Activated T-helper 1 cell treated with anti-CD3 and anti-CD28 coated beads, Interleukin-12 subunit alpha, Interleukin-12 subunit beta, Interleukin-2, Interleukin-4 antibody, amounts not matched to agents 30 ng/mL and 10 ng/mL and 1 ng/mL, durations not matched to agents 14 hours and 24 hours and 36 hours (primary cell): ENCODE results near the gene CA6. TPM values are rescaled to one million over a fixed set of nuclear protein-coding genes. Genes with fewer than 3 reads are reported as not detected.
"Not testable (repeated sequence)": the region's sequence is repeated elsewhere in the genome, so short reads cannot be mapped to it uniquely, and the experiment has no call there.

Experiments used
- DNase-seq: peaks from one replicate; pipeline ENCODE4 v3.0.0; 2021; ENCODE audit warnings: low spot score
- H3K27ac Mint-ChIP-seq: one replicate; pipeline ENCODE4 v1.8.0; 2021; ENCODE audit warnings: mild to moderate bottlenecking, mixed read lengths
- H3K27me3 Mint-ChIP-seq: one replicate; pipeline ENCODE4 v1.8.0; 2022; ENCODE audit warnings: mild to moderate bottlenecking, moderate library complexity, mixed read lengths; ENCODE audit not compliant: insufficient read depth
- H3K36me3 Mint-ChIP-seq: one replicate; pipeline ENCODE4 v1.8.0; 2021; ENCODE audit warnings: low read depth, mixed read lengths
- H3K4me1 Mint-ChIP-seq: one replicate; pipeline ENCODE4 v1.8.0; 2021; ENCODE audit warnings: low read depth, mixed read lengths
- H3K4me3 Mint-ChIP-seq: one replicate; pipeline ENCODE4 v1.8.0; 2021; ENCODE audit warnings: mild to moderate bottlenecking, moderate library complexity, mixed read lengths
- H3K9me3 Mint-ChIP-seq: one replicate; pipeline ENCODE4 v1.8.0; 2021; ENCODE audit warnings: mixed read lengths
- intact Hi-C: fragments of 100-400 bp; cut with micrococcal nuclease; formaldehyde crosslinking; loops from one replicate; pipeline ENCODE4 v1.15.1; 2024
- total RNA-seq: library from RNA; stranded (reverse); gene quantifications from 2 replicates; pipeline ENCODE4 v1.2.3, GENCODE V29; 2022

Gene CA6
- total RNA-seq, 1 donor from 2014 or later: 2.2 TPM

DNA sequence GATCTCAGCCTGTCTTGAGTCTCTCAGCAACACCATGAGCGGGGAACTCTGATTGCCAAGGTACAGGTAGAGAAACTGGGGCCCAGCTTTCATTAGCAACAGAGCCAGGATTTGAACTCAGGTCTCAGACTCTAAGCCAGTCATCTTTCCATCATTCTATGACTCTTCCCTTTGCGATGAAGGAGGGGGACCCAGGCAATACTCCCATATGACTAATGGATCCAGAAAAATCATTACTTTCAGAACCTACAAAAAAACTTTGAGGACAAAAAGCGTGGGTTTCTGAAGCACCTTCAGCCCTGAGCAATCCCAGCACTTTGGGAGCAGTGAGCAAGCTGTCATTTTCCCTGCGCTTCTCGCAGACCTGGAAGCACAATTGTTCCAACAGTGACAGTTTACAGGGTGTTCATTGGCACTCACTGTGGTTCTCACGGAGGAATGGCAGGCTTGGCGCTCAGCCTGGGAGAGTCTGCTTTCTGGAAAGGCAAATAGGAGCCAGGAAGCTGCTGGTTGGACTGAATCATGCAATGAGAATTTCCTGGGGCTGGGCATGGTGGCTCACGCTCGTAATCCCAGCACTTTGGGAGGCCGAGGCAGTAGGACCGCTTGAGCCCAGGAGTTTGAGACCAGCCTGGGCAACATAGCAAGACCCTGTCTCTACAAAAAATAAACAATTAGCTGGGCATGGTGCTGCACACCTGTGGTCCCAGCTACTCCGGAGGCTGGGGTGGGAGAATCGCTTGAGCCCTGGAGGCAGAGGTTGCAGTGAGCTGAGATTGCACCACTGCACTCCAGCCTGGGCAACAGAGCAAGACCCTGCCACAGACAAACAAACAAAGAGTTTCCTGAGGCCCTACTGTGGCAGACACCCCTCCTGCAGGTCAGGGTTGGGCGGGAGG is 40.5 kb downstream of the CA6 start:
- Mint-ChIP-seq H3K9me3 (no peaks in the 10 kb centered on the region), H3K27ac (peak overlapping the region; percentile 90), H3K27me3 (no peaks in the 10 kb centered on the region), H3K4me1 (peaks cover 55% of the 10 kb centered on the region), H3K4me3 (peak overlapping the region; percentile 79), H3K36me3 (peaks cover 2% of the 10 kb centered on the region)
- intact Hi-C loops: no loop called here
- DNase-seq: no peak

- peak overlapping the region; percentile 90 for H3K27ac Mint-ChIP-seq
- intact Hi-C loops: loop anchor here (1.0 kb wide), 1 partner anchor 41 kb away; no protein-coding TSS in a partner anchor
- no peaks in the 10 kb centered on the region for H3K9me3 Mint-ChIP-seq
- H3K36me3 Mint-ChIP-seq: peaks cover 2% of the 10 kb centered on the region
- peaks cover 56% of the 10 kb centered on the region for H3K4me1 Mint-ChIP-seq
- H3K27me3 Mint-ChIP-seq: no peaks in the 10 kb centered on the region
- peak overlapping the region; percentile 79 for H3K4me3 Mint-ChIP-seq
- no peak for DNase-seq
Observed at GRCh38 chr1:8986814-8987190, 41.1 kb downstream of the CA6 start.

DNA sequence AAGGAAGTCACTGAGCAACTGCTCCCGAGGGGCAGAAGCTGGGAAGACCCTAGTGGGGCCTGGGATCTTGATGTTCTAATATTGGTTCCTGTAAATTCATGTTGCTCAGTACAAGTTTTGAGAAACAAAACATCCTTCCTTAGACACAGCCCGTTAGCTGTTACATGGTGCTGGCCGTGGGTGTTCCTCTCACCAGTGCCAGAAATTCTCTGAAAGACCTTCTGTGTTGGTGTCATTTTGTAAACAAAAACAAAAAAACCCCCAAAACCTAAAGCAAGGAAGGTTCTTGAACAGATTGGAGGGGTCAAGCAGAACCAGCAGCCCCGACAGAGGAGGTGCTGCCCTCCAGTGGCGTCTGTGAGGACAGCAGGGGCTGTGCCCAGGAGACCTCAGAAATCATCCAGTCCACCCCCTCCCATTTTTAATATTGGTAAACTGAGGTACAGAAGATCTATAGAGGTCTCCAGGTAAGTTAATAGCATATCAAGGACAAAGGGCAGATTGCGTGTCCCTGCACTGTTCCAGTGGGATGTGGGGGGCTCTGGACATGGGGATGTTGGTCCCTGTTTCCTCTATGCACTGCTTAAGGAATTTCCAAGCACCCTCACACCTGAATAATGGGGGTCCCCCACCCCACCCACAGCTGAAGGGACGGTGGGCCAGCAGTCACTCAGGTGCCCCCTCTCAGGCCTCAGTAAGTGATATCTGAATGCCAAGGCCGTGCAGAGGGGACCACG is 42.4 kb downstream of the CA6 start:
- peaks cover 3% of the 10 kb centered on the region for H3K9me3 Mint-ChIP-seq
- peaks cover 68% of the 10 kb centered on the region for H3K4me1 Mint-ChIP-seq
- intact Hi-C loops: loop anchor here (1.0 to 2.0 kb wide), 6 partner anchors 17 to 108 kb away; no protein-coding TSS in a partner anchor
- peak; percentile 66 for DNase-seq
- no peaks in the 10 kb centered on the region for H3K27me3 Mint-ChIP-seq
- H3K36me3 Mint-ChIP-seq: peaks cover 2% of the 10 kb centered on the region
- peak overlapping the region; percentile 92 for H3K27ac Mint-ChIP-seq
- H3K4me3 Mint-ChIP-seq: peak overlapping the region; percentile 53

DNA sequence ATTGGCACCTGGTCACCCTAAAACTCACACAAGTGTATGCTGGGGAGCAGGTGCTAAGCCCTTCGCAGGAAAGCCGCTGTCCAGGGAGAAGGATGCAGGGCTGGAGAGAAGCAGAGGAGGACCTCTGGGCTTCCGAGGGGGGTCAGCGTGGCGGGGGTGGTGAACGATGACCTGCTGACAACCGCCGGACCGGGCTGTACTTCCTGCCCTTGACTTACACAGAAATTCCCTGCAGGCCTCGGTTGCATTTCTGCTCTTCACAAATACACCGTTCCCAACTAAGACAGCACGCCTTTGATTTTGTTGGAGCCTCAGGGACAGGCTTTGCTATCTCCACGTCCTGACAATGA is 42.9 kb downstream of the CA6 start:
- Mint-ChIP-seq H3K9me3 (peaks cover 6% of the 10 kb centered on the region), H3K36me3 (peaks cover 2% of the 10 kb centered on the region), H3K27me3 (no peaks in the 10 kb centered on the region), H3K4me1 (peaks cover 65% of the 10 kb centered on the region), H3K4me3 (no peak overlapping the region), H3K27ac (no peak overlapping the region)
- DNase-seq: no peak
- intact Hi-C loops: loop anchor here (1.0 to 2.0 kb wide), 5 partner anchors 17 to 108 kb away; no protein-coding TSS in a partner anchor

- Mint-ChIP-seq H3K4me1 (peaks cover 60% of the 10 kb centered on the region), H3K4me3 (no peak overlapping the region), H3K27ac (no peak overlapping the region), H3K27me3 (no peaks in the 10 kb centered on the region), H3K9me3 (peaks cover 6% of the 10 kb centered on the region), H3K36me3 (peaks cover 2% of the 10 kb centered on the region)
- no peak for DNase-seq
- intact Hi-C loops: loop anchor here (2.0 kb wide), 1 partner anchor 26 kb away; no protein-coding TSS in a partner anchor
Observed at GRCh38 chr1:8989061-8989460, 43.4 kb downstream of the CA6 start.

DNA sequence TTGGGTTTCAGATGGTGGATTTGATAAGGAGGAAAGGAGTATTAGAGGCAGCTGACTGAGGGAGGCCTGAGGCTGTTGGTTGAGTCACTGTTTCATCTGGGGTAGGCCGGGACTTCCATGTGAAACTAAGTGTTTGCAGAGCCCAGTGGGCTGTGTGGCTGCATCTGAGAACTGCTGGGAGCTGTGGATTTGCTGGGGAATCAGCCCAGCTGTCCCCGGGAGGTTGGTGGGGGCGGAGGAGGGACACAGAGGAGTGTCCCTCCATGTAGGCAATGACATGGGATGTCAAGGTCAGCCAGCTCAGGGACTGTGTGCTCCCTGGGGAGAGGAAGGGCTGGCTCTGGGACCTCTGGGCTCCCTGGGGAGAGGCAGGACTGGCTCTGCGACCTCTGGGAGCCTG is 44.2 kb downstream of the CA6 start:
- Mint-ChIP-seq H3K4me1 (peaks cover 55% of the 10 kb centered on the region), H3K4me3 (no peak overlapping the region)
- DNase-seq: no peak

GRCh38 chr1:8992936-8993687 is 47.4 kb downstream of the CA6 start:
- no peak for DNase-seq
- intact Hi-C loops: no loop called here
- no peaks in the 10 kb centered on the region for H3K36me3 Mint-ChIP-seq

More for the DNA sequence above, 44.2 kb downstream of the CA6 start:
- Mint-ChIP-seq H3K27me3 (no peaks in the 10 kb centered on the region), H3K36me3 (peaks cover 2% of the 10 kb centered on the region), H3K27ac (peak overlapping the region; percentile 63), H3K9me3 (peaks cover 6% of the 10 kb centered on the region)
- intact Hi-C loops: loop anchor here (2.0 kb wide), 1 partner anchor 27 kb away; no protein-coding TSS in a partner anchor

DNA sequence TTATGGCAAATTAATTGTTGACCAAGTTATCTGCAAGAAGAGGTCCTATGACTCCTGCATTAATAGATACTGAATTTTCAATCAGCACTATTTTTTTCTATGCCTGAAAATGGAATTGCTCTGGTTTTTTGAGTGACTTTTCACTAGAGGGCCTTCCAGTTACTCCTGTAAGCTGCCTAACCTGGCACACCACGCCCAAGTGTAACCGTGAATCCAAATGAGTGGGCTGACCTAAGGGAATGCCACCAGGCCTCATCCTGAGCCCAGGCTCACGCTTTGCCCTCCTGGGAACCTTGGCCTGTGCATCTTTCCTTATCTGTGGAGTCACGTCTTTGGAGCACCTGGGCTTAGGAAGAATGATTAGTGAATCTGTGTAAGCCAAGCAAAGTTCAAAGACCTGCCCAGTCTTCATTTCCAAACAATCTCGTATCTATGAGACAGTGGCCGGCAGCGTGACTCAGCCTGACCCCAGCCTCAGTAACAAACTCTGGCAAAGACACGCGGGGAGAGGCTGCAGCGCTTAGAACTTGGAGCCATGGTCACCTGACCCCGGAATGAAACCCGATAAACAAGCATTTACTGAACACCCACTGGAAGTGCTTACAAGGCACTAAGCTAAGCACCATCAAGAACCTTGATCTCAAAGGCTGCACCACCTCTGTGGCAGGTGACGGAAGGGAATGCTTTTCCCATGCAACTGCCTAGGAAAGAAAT is 48.5 kb downstream of the CA6 start:
- H3K27ac Mint-ChIP-seq, H3K27me3 Mint-ChIP-seq, DNase-seq, intact Hi-C loops, H3K9me3 Mint-ChIP-seq, H3K36me3 Mint-ChIP-seq, H3K4me3 Mint-ChIP-seq: not testable (repeated sequence)
- H3K4me1 Mint-ChIP-seq: peaks cover 25% of the 10 kb centered on the region

More at GRCh38 chr1:8992936-8993687, 47.4 kb downstream of the CA6 start:
- Mint-ChIP-seq H3K4me1 (peaks cover 29% of the 10 kb centered on the region), H3K4me3 (no peak overlapping the region), H3K9me3 (peaks cover 6% of the 10 kb centered on the region), H3K27ac (no peak overlapping the region), H3K27me3 (peaks cover 8% of the 10 kb centered on the region)

DNA sequence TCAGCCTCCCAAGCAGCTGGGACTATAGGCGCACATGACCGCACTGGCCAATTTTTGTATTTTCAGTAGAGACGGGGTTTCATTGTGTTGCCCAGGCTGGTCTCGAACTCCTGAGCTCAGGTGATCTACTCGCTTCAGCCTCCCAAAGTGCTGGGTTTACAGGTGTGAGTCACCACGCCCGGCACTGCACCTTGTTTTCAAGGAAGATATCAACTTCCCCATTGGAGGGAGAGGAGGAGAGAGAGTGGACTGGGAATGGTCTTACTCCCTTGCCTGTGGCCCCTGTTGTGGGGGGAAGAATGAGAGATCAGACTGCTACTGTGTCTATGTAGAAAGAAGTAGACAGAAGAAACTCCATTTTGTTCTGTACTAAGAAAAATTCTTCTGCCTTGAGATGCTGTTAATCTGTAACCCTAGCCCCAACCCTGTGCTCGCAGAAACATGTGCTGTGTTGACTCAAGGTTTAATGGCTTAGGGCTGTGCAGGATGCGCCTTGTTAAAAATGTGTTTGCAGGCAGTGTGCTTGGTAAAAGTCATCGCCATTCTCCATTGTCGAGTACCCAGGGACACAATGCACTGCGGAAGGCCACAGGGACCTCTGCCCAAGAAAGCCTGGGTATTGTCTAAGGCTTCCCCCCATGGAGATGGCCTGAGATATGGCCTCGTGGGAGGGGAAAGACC is 56.0 kb downstream of the CA6 start:
- H3K36me3 Mint-ChIP-seq, H3K27ac Mint-ChIP-seq, H3K9me3 Mint-ChIP-seq, H3K4me3 Mint-ChIP-seq, H3K4me1 Mint-ChIP-seq, DNase-seq, intact Hi-C loops: not testable (repeated sequence)
- peaks cover 15% of the 10 kb centered on the region for H3K27me3 Mint-ChIP-seq

DNA sequence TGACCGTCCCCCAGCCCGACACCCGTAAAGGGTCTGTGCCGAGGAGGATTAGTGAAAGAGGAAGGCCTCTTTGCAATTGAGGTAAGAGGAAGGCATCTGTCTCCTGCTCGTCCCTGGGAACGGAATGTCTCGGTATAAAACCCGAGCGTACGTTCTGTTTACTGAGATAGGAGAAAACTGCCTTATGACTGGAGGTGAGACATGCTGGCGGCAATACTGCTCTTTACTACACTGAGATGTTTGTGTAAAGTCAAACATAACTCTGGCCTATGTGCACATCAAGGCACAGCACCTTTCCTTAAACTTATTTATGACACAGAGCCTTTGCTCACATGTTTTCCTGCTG is 56.5 kb downstream of the CA6 start:
- DNase-seq, H3K27ac Mint-ChIP-seq, H3K36me3 Mint-ChIP-seq, H3K4me3 Mint-ChIP-seq, intact Hi-C loops, H3K4me1 Mint-ChIP-seq, H3K9me3 Mint-ChIP-seq: not testable (repeated sequence)
- peaks cover 12% of the 10 kb centered on the region for H3K27me3 Mint-ChIP-seq

GRCh38 chr1:9004031-9004699 is 58.5 kb downstream of the CA6 start:
- H3K4me3 Mint-ChIP-seq: no peak overlapping the region
- H3K27me3 Mint-ChIP-seq: peaks cover 7% of the 10 kb centered on the region
- no peak overlapping the region for H3K27ac Mint-ChIP-seq
- DNase-seq: no peak
- no peaks in the 10 kb centered on the region for H3K9me3 Mint-ChIP-seq
- intact Hi-C loops: no loop called here
- H3K4me1 Mint-ChIP-seq: peaks cover 6% of the 10 kb centered on the region
- no peaks in the 10 kb centered on the region for H3K36me3 Mint-ChIP-seq
